ENCODE data around the gene FLNC.
A peak's percentile ranks its signal among the peaks of the same experiment; 100 is the strongest.

GRCh38 chr7:128862571-128863432 is 32.6 kb downstream of the FLNC start, which contains the start of gene ATP6V1F:
- no peak for TF ChIP-seq POLR2A (IDR thresholded peaks at IDR 0.05)
- TF ChIP-seq, protein P1, sequence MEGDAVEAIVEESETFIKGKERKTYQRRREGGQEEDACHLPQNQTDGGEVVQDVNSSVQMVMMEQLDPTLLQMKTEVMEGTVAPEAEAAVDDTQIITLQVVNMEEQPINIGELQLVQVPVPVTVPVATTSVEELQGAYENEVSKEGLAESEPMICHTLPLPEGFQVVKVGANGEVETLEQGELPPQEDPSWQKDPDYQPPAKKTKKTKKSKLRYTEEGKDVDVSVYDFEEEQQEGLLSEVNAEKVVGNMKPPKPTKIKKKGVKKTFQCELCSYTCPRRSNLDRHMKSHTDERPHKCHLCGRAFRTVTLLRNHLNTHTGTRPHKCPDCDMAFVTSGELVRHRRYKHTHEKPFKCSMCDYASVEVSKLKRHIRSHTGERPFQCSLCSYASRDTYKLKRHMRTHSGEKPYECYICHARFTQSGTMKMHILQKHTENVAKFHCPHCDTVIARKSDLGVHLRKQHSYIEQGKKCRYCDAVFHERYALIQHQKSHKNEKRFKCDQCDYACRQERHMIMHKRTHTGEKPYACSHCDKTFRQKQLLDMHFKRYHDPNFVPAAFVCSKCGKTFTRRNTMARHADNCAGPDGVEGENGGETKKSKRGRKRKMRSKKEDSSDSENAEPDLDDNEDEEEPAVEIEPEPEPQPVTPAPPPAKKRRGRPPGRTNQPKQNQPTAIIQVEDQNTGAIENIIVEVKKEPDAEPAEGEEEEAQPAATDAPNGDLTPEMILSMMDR (IDR thresholded peaks at IDR 0.05) = peak in 2 of 3 experiments; percentile 15 to 16

Measured in testis (tissue), 2 donors.